Retinal pigment epithelial cell (primary cell): ENCODE results near the gene TMED9.
"Not testable (repeated sequence)": the region's sequence is repeated elsewhere in the genome, so short reads cannot be mapped to it uniquely, and the experiment has no call there.

Experiments
- DNase-seq: peaks from one replicate; pipeline ENCODE4 v3.0.0-alpha.2; 2010; ENCODE audit warnings: low read depth
- H3K4me3 ChIP-seq: 2 replicates; pipeline ENCODE4 v1.5.1; 2011; ENCODE audit warnings: mild to moderate bottlenecking, low read length, control low read depth, moderate library complexity
- TF ChIP-seq, protein P1 (sequence below): conservative IDR thresholded peaks from 2 replicates; pipeline ENCODE4 v1.5.1; 2011; ENCODE audit warnings: low read depth, low read length, control low read depth, inconsistent platforms

Gene TMED9

DNA sequence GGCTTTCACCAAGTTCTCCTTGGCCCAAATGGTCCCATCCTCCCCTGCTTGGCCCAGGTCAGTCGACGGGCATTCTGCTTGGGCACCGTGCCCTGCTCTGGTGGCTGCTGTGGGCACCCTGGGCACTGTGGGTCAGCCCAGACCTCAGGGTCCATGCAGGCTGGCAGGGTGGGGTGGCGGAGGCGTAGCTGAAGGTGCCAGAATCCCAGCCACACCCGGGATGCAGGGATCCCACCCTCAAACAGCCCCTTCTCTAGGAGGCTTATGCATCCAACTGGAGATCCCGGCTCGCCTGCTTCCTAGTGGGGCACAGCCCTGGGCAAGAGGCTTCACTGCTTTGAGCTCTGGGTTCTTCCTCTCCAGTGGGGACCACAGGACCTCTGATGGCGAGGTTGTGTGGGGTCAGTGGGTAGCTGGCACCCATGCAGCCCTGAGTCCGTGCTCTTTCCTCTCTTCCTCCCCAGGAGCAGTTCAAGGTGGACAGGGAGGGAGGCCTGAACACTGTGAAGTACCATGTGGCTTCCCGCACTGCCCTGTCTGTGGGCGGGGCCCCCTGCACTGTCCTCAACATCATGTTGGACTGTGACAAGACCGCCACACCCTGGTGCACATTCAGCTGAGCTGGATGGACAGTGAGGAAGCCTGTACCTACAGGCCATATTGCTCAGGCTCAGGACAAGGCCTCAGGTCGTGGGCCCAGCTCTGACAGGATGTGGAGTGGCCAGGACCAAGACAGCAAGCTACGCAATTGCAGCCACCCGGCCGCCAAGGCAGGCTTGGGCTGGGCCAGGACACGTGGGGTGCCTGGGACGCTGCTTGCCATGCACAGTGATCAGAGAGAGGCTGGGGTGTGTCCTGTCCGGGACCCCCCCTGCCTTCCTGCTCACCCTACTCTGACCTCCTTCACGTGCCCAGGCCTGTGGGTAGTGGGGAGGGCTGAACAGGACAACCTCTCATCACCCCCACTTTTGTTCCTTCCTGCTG lies 17.4 kb downstream of the TMED9 start:
- TF ChIP-seq, protein P1, sequence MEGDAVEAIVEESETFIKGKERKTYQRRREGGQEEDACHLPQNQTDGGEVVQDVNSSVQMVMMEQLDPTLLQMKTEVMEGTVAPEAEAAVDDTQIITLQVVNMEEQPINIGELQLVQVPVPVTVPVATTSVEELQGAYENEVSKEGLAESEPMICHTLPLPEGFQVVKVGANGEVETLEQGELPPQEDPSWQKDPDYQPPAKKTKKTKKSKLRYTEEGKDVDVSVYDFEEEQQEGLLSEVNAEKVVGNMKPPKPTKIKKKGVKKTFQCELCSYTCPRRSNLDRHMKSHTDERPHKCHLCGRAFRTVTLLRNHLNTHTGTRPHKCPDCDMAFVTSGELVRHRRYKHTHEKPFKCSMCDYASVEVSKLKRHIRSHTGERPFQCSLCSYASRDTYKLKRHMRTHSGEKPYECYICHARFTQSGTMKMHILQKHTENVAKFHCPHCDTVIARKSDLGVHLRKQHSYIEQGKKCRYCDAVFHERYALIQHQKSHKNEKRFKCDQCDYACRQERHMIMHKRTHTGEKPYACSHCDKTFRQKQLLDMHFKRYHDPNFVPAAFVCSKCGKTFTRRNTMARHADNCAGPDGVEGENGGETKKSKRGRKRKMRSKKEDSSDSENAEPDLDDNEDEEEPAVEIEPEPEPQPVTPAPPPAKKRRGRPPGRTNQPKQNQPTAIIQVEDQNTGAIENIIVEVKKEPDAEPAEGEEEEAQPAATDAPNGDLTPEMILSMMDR: no peak
- no peak for DNase-seq
- H3K4me3 ChIP-seq: no peak overlapping the region

DNA sequence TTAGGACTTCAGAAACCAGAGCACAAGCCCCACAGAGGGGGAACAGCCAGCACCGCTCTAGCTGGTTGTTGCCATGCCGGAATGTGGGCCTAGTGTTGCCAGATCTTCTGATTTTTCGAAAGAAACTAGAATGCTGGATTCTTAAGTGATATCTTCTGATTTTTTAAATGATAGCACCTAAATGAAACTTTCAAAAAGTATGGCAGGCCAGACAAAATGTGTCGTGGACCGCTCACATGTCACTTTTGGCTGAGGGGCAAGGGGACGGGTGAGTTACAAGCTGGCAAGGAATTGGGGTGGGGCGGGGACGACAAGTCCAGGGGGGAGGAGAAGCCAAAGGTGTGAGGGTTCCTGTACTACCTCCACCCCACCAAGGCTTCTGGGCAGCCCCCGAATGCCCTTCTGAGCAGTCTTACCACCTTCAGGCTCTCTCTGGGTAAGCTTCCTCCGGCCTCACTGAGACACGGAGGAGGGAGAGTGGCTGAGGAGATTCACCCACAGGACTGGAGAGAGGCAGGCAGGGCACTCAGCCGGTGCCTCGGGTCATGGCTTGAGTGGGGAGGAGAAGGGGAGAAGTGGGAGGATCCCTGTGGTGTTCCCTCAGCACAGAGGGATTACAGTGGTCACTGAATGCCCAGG lies 18.2 kb downstream of the TMED9 start:
- TF ChIP-seq, protein P1: no peak
- no peak overlapping the region for H3K4me3 ChIP-seq

DNA sequence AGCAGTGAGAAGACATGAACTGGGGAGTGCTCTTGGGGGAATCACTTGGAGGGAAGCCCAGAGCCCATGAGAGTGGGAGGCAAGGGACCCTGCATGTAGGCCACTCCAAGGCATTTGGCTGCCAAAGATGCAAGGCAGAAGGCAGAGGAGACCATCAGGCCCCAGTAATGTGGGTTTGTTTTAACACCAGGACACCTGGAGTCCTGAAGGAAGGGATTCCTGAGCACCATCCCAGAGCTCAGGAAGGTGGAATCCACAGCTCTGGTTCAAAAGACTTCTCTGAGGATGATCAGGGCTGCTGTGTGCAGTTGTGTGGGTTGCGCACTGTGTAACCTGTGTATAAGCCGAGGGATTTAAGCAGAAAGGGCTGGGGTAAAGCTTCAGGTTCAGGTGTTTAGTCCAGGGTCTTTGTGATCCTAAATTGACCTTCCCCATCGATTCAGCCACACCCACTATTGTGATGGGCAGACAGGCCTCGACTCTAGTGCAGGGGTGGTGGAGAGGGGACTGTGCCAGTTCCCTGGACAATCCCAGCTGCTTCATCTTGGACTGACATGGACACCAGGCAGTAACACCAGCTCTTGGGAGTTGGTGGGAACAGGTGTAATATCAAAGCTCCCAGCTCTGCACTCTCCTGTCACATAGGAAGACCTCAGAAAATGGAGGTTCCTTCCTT lies 18.9 kb downstream of the TMED9 start:
- TF ChIP-seq, protein P1: no peak
- H3K4me3 ChIP-seq: no peak overlapping the region
- no peak for DNase-seq

More for the DNA sequence above, 18.2 kb downstream of the TMED9 start:
- no peak for DNase-seq

DNA sequence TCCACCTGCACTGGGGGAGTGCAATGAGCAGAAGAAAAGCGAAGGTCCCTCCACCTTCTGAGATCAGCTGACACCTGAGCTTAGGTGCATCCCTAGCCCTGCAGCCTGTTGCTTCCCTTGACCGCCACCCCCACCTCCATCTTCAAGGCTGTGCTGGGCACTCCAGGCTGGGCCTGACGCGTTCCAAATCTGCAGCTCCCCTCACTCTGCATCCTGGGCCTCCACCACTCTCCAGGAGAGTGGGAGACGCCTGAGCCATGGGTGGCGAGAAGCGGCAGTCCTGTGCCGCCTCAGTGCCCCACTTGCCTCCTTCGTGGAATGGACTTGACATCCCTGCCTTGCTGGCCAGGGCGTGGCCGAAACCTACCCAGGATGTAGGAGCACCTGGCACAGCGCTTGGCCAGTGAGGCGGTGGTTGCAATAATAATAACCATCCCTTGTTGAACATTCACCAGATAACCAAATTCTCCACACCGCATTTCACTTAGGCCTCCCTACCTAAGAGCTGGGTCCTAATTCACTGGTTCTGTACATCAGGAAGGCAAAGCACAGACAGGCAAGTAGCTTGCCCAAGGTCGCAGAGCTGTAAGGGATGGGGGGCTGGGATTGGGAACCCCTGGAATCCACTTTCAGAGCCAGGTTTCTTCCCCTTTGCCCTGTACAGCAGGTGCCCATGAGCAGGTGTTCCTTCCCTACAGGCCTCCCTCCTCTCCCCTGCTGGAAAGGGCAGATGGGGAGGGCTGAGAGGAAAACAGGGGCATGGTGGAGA lies 19.6 kb downstream of the TMED9 start:
- H3K4me3 ChIP-seq: no peak overlapping the region
- DNase-seq: no peak
- TF ChIP-seq, protein P1: no peak

DNA sequence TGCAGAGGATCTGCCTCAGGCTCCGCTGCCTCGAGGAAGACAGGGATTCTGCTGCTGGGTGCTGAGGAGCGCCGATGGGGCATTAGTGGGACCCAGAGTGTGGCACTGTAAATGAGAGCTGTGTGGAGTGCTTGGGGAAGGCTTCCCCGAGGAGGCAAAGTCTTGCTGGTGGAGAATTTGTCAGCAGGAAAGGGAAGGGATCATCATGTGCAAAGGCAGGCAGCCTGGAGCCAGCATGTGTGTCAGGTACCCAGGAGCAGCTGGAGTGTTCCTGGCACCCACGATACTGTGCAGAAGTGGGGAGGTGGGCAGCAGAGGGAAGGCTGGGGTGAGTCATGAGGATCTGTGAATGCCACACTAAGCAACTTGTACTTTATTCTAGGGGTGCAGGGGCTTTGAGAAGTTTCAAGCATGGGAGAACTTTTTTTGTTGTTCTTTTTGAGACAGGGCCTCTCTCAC lies 20.2 kb downstream of the TMED9 start:
- DNase-seq: no peak
- H3K4me3 ChIP-seq: no peak overlapping the region
- TF ChIP-seq, protein P1: no peak

DNA sequence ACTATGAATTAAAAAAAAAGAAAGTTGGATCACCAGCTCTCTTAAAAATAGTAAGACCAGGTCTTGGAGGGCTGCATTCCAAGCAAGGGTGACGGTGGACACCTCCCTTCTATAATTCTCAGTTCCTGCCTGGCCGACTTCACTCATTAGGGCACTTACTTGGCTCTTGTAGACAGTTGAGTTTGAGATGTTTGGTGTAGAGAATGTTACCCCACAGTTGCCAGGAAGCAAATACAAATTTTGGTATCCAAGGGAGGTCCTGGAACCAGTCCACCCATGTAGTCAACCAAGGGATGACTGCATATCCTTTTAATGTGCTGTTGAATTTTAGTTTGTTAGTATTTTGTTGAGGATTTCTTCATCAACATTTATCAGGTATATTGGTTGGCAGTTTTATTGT lies 28.6 kb downstream of the TMED9 start:
- H3K4me3 ChIP-seq: no peak overlapping the region
- TF ChIP-seq, protein P1: no peak

DNA sequence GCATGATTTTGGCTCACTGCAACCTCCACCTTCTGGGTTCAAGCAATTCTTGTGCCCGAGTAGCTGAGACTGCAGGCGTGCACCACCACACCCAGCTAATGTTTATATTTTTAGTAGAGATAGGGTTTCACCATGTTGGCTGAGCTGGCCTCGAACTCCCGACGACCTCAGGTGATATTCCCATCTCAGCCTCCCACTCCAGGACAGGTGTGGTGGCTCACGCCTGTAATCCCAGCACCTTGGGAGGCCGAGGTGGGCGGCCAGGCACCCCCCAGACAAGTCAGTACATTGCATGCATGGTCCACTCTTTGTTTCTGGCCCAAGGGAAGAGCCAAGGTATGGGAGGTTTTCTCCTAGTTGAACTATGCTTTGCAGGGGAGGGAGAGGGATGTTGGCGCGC lies 32.2 kb downstream of the TMED9 start:
- H3K4me3 ChIP-seq, DNase-seq: not testable (repeated sequence)

More for the DNA sequence above, 28.6 kb downstream of the TMED9 start:
- DNase-seq: no peak

DNA sequence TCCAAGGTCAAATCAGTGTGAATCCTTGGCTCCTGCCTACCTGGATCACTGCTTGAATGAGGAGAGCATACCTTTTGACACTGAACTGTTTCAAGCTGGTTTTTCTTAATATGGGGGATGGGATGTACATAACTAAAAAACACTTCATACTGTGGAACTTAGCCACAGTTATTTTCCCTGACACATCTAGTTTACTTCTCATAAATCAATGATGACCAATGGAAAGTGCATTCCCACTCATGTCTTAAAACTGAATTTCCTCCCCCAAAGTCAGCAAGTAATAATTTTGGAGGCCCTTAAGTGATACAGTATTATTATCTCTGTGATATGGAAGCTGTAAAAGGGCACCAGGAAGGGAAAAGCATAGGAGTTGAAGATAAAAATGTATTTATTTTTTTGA lies 38.2 kb downstream of the TMED9 start:
- DNase-seq, H3K4me3 ChIP-seq: not testable (repeated sequence)

DNA sequence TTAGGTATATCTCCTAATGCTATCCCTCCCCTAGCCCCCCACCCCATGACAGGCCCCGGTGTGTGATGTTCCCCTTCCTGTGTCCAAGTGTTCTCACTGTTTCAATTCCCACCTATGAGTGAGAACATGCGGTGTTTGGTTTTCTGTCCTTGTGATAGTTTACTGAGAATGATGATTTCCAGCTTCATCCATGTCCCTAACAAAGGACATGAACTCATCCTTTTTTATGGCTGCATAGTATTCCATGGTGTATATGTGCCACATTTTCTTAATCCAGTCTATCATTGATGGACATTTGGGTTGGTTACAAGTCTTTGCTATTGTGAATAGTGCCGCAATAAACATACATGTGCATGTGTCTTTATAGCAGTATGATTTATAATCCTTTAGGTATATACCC lies 42.9 kb downstream of the TMED9 start:
- DNase-seq, H3K4me3 ChIP-seq: not testable (repeated sequence)

DNA sequence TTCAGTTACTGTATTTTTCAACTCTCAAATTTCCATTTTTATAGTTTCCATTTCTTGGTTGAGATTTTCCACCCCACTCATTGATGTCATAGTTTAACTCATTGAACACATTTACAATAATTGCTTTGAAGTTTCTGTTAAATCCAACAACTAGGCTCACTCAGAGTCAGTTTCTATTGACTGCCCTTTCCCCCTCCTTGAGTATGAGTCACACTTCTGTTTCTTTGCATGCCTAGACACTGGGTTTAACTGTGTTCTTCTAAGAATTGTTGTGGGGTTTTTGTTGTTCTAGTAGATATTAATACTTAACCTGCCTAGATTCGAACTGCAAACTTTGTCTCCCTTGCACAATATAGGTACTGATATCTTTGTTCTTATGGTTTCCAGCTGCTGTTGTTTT lies 53.5 kb downstream of the TMED9 start:
- not testable (repeated sequence) for DNase-seq, H3K4me3 ChIP-seq
